Activated gamma-delta T cell treated with Interleukin-2 at 50 U/mL for 16 hours (primary cell): ENCODE measurements around the gene ATP6V0E1.
"Not testable (repeated sequence)": the region's sequence is repeated elsewhere in the genome, so short reads cannot be mapped to it uniquely, and the experiment has no call there.

ENCODE experiments used
- DNase-seq: peaks from one replicate; pipeline ENCODE4 v3.0.0-alpha.2; 2020

ATP6V0E1 gene

DNA sequence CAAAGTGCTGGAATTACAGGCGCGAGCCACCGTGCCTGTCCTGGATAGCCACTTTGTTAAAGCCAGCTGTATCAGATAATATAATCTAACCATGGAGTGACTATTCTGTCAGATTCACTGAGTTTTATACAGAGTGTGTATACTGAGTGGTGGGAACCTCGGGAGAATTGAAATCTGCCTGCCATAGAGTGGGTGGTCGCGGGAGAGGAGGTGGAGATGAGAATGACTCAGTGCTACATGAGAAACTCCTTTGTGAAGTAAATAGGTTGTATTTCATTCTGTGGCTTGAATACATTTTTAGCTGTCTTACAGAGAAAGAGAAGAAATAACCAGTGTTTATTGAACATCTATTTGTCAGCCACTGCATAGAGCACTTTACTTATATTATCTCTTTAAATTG lies 26.4 kb downstream of the ATP6V0E1 start:
- DNase-seq = no peak

DNA sequence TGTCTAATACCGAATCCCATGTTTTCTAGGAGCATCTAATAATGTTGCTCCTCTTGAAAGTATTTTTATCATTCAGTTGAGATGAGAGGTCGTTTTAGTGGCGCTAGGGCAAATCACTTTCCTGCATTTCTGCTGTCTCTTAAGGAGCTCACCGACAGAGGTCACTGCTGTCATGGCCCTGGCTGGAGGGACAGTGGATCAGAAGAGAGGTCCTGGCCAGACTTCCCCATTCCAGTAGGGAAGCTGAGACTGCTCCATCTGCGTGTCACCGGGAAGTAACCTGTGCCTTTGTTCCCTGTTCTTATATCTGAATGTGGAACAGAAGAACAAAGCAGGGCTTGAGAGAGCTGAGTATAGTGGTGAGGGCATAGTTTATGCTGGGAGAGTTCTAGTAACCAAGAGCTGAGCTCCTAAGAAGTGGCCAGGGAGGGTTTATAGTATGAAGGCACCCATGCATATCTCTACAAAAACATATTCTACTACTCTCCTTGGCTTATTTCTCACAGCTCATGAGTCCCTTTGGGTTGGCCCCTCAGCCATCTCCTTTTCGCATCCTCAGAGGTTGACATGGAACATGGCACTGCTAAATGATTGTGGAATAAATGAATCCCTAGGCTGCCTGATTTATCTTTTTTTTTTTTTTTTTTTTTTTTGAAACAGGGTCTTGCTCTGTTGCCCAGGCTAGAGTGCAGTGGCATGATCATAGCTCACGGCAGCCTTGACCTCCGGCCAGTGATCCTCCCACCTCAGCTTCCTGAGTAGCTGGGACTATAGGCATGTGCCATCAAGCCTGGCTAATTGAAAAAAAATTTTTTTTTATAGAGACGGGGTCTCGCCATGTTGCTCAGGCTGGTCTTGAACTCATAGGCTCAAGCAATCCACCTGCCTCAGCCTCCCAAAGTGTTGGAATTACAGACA lies 27.2 kb downstream of the ATP6V0E1 start:
- no peak for DNase-seq

DNA sequence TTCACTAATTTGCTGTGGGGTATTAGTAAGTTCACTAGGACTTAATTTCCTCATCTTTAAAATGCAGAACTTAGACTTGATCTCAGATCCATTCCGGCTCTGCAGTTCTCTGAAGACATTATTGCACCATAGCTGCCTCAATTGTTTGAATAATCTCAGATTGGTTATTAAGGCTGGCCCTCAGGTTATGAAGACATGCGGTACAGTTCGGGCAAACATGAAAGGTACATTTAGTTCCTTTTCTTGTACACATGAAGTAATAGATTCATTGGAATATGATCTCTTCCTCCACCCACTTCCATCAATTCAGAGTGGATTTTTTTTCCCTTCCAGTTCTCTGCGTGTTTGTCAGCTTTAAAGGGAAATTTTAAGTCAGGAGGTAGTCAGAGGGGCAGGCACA lies 28.0 kb downstream of the ATP6V0E1 start:
- no peak for DNase-seq

DNA sequence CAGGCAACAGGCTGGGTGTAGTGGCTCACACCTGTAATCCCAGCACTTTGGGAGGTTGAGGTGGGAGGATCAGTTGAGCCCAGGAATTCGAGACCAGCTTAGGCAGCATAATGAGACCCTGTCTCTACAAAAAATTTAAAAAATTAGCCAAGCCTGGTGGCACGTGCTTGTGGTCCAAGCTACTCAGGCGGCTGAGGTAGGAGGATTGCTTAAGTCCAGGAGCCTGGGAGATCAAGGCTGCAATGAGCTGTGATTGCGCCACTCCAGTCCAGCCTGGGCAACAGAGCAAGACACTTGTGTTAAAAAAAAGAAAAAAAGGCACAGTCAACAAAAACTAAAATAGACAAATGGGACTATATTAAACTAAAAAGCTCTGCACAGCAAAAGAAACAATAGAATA lies 29.3 kb downstream of the ATP6V0E1 start:
- DNase-seq = no peak

DNA sequence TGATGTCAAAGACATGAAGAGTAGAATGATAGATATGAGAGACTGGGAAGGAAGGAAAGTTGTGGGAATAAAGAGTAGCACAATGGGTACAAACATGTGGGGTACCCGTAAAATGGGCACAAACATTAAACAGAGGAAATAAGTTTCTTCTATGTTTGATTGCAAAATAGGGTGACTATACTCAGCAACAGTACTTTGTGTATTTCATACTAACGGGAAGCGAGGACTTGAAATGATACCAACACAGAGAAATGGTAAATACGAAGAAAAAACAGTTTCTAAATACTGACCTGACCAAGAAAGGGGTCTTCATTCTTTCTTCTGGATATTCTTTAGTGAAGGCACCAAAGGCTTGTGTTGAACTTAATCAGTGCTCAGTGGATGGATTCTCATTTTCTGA lies 31.1 kb downstream of the ATP6V0E1 start:
- no peak for DNase-seq

DNA sequence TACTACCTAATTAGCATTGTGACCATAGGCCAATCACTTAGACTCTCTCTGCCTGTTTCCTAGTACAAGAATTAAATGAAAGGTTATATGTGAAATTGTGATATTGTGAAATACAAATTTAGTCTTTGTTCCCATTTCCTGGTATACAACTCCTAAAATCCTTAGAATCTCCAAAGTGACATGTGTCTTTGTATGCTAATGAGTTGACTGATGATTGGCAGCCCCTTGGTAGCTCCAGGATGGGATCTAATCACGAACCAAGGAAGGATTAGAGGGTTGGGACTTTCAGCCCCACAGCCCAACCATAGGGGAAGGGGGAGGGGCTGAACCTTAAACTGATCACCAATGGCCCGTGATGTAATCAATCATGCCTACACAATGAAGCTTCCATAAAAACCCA lies 31.6 kb downstream of the ATP6V0E1 start:
- no peak for DNase-seq

DNA sequence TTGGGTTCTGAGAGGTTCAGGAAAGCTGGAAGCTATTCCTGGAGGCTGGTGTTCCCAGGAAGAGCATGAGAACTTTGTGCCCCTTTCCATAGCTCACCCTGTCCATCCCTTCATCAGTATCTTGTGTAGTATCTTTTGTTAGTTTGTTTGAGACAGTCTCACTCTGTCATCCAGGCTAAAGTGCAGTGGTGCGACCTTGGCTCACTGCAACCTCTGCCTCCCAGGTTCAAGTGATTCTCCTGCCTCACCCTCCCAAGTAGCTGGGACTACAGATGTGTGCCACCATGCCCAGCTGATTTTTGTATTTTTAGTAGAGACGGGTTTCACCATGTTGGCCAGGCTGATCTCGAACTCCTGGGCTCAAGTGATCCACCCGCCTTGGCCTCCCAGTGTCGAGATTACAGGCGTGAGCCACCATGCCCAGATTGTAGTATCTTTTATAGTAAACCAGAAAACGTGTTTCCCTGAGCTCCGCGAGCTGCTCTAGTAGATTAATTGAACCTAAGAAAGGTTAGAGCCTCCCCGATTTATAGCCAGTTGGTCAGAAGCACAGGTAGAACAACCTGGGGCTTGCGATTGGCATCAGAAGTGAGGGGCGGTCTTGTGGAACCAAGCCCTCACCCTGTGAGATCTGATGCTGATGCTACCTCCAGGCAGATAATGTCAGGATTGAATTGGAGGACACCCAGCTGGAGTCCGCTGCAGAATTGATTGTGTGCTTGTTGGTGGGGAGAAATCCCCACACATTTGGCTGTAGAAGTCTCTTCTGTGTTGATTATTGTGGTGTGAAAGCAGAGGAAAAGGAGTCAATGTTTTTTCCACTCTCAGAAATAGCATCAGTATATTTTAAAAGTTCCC lies 32.3 kb downstream of the ATP6V0E1 start:
- DNase-seq = no peak

DNA sequence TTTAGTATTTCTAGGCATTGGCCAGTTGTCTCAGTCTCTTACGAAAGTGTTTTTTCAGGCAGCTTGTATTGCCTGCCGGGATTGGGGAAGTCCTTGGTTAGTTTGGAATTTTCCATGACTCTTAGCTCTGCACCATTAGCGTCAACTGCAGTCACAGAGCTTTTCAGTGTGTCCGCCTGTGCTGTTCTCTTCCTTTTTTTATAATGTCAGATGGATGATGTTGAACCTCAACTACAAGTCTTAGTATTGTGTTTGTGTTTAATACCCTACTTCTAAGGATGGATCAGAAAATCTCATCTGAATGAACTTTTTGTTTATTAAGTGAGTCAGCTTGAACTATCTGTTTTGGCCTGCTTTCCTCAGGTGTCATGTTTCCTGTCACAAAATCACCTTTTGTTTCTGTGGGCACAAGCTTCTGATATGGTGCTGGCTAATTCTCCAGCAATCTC lies 33.1 kb downstream of the ATP6V0E1 start:
- DNase-seq = no peak

DNA sequence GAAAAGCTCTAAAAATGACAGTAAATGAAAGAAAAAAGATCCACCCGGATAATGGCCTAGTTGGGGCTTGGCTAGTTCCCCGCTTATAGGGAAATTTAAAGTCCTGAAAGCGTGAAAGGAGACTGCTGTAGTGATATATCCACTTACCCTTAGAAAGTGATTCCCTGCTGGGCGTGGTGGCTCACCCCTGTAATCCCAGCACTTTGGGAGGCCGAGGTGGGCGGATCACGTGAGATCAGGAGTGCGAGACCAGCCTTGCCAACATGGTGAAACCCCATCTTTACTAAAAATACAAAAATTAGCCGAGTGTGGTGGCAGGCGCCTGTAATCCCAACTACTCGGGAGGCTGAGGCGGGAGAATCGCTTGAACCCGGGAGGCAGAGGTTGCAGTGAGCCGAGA lies 33.5 kb downstream of the ATP6V0E1 start:
- not testable (repeated sequence) for DNase-seq

DNA sequence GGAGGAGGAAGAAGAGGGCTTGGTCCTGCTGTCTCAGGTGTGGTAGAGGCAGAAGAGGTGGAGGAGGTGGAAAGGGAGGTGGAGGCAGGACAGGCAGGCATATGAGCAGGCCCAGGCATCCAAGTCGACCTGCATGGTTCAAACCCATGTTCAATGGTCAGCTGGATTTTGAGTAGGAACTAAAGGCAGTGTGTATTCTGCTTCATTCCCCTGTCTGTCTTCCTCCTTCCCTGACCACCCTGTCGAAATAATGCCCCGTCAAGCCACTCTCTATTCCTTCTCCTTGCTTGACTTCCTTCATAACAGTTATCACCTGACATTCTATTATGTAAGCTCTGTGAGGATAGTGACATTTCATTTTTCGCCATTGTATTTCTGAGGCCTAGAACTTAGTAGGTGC lies 34.8 kb downstream of the ATP6V0E1 start:
- DNase-seq = no peak

DNA sequence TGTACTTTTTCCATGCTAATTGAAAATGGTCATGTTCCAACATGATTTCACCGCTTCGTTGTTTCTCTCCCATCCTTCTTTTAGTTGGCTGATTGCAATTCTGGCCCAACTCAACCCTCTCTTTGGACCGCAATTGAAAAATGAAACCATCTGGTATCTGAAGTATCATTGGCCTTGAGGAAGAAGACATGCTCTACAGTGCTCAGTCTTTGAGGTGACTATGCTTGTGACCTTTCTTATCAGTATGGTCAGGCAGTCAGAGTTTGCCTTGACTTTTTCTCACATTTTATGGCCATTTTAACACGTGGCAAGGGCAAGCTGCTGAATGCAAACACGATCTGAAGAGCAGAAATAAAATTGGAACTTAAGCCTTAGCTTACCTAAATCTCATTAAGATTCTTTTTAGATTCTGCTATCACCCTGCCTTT lies 36.6 kb downstream of the ATP6V0E1 start:
- no peak for DNase-seq

DNA sequence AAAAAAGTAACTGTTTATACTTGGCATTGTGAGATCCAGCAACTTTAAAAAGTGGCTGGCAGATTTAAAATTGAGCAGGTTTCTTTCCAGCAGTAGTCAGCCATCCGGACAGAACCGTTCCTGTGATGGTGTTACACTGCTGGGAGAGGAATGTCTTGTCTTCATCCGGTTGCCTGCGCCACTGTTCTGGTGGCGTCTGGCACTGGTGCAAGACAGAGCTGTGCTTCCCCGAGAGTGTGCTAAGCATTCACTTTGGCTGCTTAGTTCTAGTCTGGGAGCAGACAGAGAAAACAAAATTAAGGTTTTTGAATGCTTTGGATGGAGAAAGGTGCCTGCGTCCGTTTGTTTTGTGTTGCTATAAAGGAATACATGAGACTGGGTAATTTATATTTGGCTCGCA lies 37.1 kb downstream of the ATP6V0E1 start:
- no peak for DNase-seq

DNA sequence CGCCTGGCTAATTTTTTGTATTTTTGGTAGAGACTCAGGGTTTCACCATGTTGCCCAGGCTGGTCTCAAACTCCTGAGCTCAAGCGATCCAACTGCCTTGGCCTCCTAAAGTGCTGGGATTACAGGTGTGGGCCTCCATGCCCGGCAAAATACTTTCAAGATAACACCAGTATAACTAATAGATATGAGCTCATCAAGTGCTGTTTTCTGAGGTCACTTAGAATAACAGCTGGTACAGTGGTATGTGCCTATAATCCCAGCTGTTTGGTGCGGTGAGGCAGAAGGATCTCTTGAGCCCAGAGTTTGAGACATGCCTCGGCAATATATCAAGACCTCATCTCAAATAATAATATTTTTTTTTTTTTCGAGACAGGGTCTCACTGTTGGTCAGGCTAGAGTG lies 42.1 kb downstream of the ATP6V0E1 start:
- no peak for DNase-seq

DNA sequence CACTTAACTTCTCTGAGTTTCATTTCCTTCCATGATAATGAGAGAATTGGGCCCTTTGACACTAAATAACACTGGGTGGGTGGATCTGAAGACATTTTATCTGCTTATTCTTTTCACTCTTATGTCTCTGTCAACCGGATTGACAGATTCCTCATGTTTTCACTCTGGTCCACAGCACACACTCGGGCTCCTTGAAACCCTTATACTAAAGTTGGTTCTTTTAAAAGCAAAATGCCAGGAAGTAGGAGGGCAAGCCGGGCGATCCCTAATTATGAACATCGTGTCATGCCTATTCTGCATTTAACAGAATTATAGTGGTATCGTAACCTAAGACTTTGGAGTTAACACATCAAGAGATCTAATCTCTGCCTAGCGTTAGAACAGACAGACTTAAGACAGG lies 44.3 kb downstream of the ATP6V0E1 start:
- no peak for DNase-seq

DNA sequence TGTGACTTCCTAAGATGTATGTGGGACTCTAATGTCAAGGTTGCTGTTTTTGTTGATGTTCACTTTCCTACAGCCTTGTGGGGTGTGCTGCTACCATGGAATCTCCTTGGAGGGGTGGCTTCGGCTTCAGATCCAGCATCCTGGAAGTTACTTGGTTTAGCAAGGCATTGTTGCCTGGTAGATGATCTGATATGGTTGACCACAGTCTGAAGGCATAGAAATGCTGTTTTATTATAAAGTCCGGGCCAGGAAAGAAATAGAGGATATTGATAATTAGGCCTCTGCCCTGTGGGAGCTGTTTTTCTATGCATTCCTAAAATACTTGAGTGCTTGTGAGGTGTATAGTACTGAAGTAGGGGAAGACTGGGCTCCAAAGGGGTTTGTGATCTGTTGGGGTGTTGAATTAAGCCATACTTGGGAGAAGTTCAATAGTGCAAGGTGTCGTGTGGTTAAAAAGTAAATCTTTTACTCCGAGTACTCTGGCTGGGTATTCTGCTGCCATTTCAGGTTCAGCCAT lies 45.3 kb downstream of the ATP6V0E1 start:
- DNase-seq = no peak

DNA sequence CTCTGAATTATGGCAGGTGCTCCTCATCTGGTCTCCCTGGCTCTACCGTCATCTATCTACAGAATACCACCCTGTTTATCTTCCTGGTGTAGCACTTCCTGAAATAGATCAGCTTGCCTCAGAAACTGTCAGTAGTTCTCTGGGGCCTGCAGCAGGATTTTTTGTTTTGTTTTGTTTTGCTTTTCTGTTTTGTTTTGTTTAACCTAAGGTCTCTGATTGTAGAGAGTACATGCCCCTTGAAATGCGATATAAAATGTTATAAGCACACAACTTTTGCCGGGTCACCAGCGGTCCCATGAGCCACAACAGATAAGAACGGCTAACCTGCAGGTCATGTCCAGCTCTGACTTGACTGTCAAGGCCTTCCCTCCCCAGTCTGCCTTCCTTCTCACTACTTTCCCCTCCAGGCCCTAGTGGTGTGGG lies 45.9 kb downstream of the ATP6V0E1 start:
- DNase-seq = no peak

DNA sequence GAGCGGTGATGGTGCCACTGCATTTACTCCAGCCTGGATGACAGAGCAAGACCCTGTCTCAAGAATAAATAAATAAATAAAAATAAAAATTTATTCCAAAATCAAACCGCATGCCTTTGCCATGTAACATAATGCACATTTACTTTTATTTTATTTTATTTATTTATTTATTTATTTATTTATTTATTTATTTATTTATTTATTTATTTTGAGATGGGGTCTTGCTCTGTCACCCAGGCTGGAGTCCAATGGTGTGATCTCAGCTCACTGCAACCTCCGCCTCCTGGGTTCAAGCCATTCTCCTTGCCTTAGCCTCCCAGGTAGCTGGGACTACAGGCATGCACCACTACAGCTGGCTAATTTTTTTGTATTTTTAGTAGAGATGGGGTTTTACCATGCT lies 48.5 kb downstream of the ATP6V0E1 start:
- not testable (repeated sequence) for DNase-seq

DNA sequence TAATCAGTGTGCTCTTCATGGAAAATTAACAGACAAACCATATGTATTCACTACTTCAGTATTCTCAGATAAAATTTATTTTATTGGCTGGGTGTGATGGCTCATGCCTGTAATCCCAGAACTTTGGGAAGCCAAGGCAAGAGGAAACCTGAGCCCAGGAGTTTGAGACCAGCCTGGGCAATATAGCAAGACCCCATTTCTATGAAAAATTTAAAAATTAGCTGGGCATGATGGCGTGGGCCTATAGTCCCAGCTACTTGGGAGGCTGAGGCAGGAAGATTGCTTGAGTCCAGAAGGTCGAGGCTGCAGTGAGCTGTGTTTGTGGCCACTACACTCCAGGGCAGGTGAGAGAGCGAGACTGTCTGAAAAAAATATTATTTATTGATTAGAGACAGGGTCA lies 49.2 kb downstream of the ATP6V0E1 start:
- no peak for DNase-seq

DNA sequence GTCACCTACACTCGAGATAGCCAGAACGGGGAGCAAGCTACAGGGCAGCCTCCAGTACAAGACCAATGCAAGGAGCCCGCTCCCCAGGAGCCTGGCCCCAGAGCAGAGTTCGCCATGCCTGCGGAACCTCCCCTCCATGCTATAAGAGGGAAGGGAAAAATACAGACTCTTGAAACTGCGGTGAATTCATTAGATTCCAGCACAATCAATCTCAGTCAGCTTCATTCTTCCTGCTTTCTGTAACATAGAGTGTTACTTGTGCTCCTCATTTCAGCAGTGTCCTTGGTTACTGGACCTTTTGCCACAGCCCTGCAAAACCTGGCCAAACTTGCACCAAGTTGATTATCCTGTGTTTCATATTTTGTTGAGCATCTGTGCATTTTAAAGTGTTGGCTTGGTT lies 50.4 kb downstream of the ATP6V0E1 start:
- DNase-seq = no peak

DNA sequence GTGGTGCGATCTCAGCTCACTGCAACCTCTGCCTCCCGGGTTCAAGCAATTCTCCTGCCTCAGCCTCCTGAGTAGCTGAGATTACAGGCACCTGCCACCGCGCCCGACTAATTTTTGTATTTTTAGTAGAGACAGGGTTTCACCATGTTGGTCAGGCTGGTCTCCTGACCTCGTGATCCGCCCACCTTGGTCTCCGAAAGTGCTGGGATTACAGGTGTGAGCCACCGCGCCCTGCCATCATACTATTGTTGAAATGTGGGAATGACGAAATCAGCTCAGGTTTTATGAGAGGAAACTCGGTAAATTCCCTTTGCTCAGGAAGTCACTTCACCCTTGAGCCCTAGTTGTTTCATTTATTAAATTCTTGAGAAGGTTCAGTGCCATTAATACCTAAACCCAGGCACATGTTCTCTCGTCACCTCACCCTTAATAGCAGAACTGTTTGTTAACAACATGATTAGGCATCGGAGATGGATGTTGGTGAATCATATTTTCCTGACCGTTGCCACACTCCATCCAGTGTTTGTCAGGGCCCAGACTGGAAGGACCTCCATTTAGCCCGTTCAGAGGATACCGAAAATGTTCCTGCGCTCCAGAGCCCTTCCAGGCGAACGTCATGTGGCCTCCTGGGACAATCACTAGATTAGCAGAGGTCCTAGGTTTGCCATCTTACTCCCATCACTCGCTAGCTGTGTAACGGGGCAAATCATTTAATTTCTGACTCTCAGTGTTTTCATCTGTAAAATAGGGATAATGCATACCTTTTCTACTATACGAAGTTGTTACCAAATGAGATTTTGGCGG lies 52.5 kb downstream of the ATP6V0E1 start:
- no peak for DNase-seq

DNA sequence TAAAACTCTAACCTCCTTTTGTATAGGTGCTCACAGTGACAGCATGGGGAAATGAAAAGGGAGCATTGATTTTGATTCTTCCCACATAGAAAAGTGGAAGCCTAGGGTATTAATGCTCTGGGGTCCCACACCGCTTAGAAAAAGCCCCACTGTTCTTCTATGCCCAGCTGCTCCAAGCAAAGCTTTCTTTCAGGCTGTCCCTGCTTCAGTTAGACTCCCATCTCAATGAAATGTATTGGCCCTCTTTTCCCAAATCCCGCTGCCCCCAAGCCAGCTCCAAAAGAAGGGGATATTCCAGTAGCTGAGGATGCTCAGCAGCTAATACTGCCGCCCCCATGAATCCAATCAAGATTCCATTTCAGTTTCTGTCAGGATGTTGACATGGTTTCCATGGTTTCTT lies 55.6 kb downstream of the ATP6V0E1 start:
- DNase-seq = no peak

DNA sequence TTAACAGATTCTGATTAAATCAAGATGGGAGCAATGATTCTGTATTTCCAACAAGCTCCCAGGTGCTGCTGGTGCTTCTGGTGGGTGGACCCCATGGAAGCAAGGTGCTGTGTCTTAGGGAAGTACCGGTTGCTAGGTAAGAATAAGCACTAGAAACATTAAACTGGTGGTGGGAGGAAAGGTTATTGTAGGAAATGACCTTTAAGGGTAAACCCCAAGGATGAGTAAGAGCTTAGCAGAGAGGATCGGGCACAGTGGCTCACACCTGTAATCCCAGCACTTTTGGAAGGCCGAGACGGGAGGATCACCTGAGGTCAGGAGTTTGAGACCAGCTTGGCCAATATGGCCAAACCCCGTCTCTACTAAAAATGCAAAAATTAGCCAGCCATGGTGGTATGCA lies 56.4 kb downstream of the ATP6V0E1 start:
- no peak for DNase-seq
